CD1c-positive myeloid dendritic cell (primary cell): ENCODE data around the gene BPIFB3.

Experiments
- DNase-seq: peaks from one replicate; pipeline ENCODE4 v3.0.0-alpha.2; 2016; ENCODE audit errors: extremely low spot score

Gene BPIFB3

DNA sequence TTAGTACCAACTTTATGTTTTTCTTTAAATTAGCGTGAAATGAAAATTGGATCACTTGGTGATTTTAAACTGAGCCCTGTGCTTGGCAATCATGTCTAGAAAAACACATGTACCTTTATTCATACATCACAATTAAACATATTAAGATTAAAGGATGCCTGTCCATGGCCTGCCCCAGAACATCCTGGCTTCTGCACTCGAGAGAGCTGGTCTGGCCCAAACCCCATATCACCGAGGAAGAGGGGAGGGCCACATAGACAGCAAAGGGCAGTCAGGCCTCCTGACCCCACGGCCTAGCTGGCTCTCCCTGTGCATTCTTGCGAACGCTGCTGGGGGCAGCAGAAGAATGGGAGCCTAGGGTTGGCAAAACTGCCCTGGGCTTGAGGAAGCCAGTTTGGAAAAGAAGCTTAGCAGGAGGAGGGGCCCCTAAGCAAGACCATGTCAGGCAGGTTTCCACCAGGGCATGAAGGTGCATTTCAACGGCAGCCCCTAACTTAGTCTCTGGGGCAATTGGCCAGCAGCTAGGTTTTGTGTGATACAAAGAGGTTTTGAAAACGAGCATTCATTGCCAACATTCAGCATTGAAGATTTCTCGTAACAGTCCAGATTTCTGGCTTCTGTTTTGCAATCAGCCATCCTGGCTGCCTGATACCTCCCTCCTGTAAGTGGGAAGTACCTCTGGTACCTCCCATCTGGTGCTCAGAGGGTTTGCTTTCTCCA, 8.6 kb downstream of the BPIFB3 start:
- no peak for DNase-seq

DNA sequence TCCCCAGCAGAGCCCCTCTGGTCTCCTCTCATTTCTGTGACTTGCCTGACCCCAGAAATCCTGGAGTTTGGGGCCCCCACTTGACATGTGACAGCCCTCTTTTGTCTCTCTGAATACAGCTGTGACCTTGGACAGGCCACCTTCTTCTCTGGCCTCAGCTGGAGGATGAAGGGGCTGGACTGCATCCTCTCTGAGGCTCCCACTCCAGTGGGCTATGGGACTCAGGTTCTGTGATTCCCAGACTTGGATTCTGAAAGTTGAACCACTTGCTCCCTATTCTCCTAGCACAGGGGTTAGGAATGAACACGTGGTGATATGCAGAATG, 9.1 kb downstream of the BPIFB3 start:
- DNase-seq = no peak

- no peak for DNase-seq
These were observed 9.6 kb downstream of the BPIFB3 start for GRCh38 chr20:33063271-33063670.

DNA sequence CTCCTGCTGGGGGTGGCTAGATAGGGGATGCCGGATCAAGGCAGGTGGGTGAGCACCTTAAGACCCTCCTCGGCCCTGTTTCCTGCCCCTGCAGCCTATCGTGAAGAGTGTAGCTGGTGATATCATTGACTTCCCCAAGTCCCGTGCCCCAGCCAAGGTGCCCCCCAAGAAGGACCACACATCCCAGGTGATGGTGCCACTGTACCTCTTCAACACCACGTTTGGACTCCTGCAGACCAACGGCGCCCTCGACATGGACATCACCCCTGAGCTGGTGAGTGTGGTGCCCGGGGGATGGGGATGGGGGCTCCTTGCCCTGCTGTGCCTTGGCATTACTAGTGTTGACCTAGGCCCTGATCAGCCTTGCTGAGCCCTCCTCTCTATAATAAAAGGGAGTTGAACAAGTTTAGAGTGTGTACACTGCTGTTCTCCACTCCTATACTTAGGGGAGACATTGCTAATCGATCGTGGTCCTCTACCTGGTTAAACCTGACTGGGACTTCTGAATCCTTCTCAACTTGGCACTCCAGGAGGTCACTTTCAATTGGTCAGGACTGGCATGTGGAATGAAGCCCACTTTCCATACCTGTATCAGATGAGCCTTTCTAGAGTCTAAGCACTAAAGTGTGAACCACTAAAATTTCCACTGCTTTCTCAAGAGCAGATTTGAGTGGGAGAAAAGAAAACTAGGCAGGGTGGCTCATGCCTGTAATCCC, 11.0 kb downstream of the BPIFB3 start:
- DNase-seq = no peak

DNA sequence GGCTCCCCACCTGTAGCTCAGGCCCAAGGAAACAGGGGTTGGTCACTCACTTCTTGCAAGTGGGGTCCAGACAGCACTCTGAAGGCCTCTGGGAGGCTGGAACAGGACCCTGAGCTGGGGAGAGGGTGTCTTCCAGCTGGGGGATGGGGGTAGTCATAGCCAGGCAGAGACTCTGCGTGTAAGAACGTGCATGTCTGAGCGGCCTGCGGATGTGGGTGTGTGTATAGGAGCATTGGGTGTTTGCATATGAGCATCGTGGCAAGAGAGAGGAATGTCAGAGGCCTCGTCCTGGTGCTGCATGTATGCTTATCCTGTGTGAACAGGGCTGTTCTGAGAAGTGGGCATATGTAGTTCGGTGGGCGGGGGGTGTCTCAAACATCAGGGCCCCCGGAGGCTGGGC, 12.1 kb downstream of the BPIFB3 start:
- no peak for DNase-seq

GRCh38 chr20:33067806-33068205, 14.1 kb downstream of the BPIFB3 start:
- no peak for DNase-seq

DNA sequence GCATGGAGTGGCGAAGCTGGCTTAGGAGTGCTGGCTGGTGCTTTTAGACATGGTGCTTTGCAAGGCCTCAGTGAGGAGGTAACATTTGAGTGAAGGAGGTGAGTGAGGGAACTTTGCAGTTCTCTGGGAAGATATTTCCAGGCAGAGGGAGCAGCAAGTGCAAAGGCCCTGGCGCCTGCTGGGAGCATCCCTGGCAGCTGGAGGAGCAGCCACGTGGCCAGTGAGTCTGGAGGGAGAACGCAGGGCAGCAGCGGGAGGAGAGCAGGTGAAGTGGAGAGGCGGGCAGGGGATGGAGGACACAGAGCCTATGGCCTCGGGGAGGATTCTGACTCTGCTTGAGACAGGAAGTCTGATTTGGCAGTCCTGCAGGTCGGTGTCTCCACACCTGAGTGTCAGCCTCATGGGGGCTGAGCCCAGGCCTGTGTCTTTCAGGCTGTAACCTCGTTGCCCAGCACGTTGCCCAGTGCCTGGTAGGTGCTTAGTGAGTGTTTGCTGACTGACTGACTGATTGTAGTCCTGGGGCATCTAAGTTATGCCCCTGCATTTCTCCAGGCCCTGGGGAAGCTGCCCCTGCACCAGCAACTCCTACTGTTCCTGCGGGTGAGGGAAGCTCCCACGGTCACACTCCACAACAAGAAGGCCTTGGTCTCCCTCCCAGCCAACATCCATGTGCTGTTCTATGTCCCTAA, 14.7 kb downstream of the BPIFB3 start:
- no peak for DNase-seq

DNA sequence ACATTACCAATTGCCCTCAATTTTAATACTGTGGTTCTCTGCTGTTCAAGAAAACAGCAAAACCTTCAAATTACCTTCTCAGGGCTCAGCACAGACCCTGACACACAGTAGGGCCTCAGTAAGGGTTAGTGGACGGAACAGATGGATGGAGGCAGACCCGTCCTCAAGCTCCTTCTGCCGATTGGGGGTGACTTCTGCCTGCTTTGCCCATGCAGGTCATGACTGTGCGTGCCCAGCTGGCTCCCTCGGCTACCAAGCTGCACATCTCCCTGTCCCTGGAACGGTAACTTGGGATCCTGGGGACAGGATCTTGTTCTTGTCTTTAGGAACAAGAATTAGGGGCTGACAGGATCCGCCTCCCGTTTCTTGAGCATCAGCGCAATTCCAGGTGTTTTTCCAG, 16.0 kb downstream of the BPIFB3 start:
- no peak for DNase-seq

DNA sequence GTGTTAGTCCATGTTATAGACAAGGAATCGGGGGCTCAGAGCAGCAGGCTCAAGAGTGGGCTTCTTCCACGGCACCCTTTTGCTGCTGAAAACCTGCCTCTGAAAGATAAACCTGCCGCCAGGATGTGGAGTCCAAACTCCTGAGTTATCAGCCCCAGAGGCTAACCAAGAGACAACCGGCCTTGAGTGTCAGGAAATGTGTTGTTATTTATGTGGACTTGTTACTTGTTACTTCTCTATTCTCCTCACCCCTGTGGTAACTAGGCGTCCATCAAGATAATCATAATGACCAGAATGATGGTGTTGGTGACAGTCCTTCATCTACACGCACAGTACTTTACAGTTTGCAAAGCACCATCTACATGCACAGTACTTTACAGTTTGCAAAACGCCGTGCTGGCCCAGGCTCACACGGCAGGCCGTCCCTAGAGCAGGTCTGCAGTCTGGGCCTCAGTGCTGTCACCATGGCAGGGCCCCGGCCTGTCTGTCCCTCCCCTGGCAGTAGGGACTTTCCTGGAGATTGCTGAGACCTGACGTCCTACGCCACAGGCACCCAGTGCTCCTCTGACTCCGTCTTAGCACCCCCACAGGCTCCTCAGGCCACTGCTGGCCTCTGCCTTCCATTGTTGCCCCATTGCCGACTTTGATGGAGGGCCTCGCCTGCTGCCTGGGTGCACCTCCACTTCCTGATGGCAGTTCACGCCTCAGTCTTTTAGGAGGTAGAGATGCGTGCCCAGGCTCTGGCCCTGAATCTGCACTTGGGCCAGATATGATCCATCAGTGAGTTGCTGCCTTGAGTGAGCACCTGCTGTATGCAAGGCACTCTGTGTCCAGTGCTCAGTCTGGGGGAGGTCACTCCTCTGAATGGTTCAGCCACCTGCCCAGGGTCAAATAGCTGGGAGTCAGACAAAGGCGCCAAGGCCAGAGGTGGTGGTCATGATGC, 16.7 kb downstream of the BPIFB3 start:
- DNase-seq = no peak

DNA sequence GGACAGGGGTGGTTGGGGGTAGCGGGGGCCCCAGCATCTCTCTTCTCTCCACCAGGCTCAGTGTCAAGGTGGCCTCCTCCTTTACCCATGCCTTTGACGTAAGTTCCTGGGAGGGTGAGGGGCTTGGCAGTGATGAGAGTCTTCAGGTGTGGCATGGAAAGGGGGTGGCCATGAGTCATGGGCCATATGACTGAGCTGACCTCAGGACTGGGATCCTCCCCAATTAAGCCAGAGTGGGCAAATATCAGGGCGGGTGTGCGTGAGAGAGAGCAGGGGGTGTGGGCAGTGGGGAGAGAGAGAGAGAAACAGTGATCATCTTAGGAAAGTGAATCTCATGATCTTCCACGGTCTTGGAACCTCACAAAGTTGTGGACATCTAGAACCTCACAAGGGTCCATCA, 17.5 kb downstream of the BPIFB3 start:
- DNase-seq = no peak

DNA sequence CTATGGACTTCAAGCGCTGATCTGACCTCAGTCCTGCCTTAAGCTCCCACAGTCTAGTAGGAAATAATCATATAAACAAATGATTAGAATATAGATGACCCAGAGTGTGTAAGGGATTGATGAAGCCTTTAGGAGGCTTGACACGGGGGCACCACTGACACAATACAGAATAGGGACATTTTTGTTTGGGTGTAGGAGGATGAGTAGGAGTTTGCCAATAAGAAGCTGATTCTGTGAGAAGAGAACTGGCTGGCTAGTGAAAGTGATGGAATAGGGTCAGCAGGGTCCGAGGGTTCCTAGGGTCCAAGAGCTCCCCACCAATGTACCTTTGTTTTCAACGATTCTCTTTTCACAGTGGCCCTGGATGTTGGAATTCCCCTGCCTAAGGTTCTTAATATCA, 18.7 kb downstream of the BPIFB3 start:
- no peak for DNase-seq

DNA sequence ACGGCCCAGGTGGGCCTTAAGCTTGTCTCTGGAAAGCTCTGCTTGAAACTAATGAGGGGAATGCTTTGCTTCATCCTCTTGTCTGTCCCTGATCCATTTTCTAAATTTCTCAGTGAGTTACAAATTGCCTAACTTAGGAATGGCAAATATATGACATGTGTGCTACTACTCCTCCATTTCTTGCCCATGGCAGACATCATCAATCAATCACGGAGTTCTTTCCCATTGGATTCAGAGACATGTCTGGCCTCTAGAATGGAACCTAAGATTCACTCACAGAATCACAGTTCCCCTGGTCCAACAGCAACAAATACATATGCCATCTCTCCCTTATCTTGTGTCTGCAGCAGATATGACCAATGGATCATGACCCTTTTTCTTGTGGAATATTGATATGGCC, 19.1 kb downstream of the BPIFB3 start:
- DNase-seq = no peak

DNA sequence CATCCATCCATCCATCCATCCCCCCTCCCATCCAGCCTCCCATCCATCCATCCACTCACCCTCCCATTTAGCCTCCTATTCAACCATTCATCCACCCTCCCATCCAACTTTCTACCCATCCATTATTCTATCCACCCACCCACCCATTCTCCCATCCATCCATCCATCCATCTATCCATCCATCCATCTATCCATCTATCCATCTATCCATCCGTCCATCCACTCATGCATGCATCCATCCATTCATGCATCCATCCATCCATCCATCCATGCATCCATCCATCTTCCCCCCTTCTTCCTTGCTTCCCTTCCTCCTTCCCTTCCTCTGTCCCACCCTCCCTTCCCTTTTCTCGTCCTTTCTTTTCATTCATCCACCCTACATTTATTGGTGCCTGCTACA, 21.0 kb downstream of the BPIFB3 start:
- DNase-seq = no peak

- no peak for DNase-seq
These were observed 21.6 kb downstream of the BPIFB3 start for GRCh38 chr20:33075281-33075680.

DNA sequence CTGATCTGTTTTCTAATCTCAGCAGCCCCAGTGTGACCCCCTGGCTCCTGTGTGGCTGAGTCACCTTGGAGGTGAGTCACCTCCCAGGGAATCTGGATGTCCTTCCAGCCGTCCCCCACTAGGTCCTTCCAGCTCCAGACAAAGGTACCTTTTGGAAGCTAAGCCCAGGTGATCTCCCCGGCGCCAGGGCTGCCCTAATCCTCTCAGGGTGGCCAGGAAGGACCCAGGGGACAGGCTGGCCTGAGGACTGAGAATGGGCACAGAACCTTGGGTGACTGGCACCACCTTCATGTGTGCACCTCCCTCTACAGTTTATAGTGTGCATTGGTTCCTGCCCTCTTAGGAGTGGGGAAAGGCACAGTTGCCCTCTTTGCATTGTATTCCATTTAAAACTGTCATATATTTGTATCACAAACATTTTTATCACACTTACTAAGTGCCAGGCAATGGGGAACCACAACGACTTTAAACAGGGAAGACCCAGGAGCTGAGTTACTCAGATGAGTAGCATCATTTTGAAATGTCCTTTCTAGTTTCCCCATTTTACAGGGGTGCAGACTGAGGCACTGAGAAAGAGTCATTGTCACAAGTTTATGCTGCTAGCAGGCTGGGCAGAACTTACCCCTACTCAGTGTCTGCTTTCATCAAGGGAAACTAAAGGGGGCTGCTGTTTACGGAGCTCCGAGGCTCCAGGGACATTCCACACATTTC, 23.1 kb downstream of the BPIFB3 start:
- DNase-seq = no peak

GRCh38 chr20:33079259-33079658, 25.6 kb downstream of the BPIFB3 start, which contains the start of gene BPIFB4:
TSS of gene BPIFB4 (plus strand) at chr20:33079643. CDS start at chr20:33081527, 1,884 bp downstream.
- DNase-seq = no peak

DNA sequence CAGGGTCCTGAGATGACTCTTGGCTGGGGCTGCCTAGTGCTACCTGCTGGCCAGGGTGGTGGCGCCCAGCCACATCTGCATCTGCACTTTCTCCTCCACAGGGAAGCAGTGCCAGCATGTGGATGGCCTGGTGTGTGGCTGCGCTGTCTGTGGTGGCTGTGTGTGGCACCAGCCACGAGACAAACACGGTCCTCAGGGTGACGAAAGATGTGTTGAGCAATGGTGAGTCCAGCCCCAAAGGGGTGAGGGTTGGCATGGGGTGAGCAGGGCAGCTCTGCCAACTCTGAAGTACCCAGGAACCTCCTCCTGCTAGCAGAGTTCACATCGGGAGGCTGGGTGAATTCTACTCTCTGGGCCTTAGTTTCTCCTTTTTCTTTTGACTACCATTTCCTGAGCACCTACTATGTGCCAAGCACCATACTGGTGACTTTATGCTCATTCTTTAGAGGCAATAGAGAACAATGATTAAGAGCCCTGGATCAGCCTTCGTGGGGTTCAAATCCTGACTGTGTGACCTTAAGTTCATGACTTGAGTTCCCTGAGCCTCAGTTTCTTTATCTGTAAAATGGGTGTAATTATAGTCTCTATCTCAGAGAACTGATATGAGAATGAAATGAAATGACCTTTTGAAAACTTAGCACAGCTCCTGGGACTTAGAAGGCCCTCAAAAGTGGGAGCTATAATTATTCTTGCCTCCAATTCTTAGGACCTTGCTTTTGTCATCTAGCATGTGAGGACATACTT, 27.9 kb downstream of the BPIFB3 start:
- no peak for DNase-seq

DNA sequence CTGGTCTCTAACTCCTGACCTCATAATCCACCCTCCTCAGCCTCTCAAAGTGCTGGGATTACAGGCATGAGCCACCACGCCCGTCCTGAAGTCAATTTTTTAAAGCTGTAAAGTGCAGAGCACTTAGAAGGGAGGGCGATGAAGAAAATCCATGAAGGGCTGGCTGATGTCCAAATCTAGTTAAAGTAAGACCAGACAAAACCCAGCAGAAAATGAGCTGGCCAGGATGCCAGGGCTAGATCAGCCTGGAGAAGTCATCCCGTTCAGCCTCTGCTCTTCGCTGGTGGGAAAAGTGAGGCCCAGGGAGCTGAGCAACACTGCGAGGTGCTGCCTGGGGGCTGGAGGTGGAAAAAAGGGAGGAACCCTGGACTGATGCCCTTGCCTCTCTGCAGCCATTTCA, 28.8 kb downstream of the BPIFB3 start:
- DNase-seq = no peak

DNA sequence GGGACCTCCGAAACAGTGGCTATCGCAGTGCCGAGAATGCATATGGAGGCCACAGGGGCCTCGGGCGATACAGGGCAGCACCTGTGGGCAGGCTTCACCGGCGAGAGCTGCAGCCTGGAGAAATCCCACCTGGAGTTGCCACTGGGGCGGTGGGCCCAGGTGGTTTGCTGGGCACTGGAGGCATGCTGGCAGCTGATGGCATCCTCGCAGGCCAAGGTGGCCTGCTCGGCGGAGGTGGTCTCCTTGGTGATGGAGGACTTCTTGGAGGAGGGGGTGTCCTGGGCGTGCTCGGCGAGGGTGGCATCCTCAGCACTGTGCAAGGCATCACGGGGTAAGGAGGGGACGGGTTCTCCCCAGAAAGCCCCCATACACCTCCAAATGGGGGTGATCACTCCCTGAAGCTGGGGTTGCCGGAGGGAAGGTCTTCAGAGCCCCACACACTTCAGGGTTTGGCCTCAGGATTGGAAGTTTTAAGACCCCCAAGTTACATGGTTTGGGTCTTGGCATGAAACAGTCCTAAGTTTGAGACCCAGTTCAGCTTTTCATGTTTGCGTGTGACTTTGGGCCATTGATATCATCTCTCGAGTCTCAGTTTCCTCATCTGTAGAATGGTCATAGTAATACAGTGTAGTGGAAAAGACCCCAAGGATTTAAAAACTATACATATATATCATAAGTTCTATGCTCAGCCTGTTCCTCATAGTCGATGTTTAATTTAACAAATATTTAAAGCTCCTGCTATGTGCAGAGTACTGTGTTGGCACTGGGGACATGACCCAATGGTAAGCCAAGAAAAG, 30.0 kb downstream of the BPIFB3 start:
- DNase-seq = no peak

DNA sequence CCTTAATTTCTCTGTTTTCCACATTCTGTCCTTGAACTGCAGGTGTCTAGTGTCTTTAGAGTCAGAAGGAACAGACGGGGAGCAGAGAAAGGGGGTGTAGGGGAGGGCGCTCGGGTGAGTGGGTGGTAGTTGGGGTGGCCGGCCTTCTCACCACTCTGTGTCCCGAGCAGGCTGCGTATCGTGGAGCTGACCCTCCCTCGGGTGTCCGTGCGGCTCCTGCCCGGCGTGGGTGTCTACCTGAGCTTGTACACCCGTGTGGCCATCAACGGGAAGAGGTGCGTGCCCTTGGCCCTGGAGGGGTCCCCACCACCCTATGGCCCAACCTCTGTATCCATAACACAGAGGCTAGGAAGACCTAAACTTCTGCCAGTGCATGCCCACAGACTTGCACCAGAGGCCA, 31.0 kb downstream of the BPIFB3 start:
- no peak for DNase-seq
